ENCODE data around the gene ZNF398. TPM values are rescaled to one million over a fixed set of nuclear protein-coding genes. Genes with fewer than 3 reads are reported as not detected.

The ZNF398 gene
- total RNA-seq, 2 experiments from 2014 or later = 11.8 to 14.2 TPM

DNA sequence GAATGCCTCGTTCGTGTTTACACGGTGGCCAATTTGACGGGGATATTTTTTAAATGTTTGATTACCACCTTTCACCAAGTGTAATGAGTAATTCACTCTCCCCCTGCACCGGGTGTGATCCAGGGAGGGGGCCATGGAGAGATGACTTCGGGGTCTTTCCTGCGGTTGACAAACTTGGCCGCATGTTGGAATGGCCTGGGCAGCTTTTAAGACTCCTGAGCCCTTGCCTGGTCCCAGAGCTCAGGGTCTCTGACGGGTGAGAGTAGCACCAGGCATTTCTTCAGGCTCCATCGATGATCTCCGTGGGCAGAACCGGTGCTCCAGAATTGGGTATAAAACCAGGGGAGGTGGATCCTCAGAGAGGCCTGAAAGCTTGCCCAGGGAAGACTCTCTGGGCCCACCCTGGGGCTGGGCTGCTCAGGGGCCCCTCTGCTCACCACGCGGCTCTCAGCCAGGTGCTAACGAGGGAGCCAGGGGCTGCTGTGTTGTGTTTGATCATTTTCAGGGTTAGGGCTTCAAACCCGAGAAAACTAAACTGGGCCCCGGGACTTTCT lies 49.0 kb downstream of the ZNF398 start:
- no peaks in the 10 kb centered on the region for H3K9me3 ChIP-seq (ENCODE audit: low read length)
- POLR2A ChIA-PET = interaction anchor here (0.6 to 1.1 kb wide), 5 partner anchors 10 to 77 kb away, joined by 3 to 7 read pairs (median 3); partner anchors contain the start of gene ZNF398
- H2AFZ ChIP-seq (ENCODE audit: low read length) = peak overlapping the region; percentile 56; the same call in 1 of the 2 replicates

DNA sequence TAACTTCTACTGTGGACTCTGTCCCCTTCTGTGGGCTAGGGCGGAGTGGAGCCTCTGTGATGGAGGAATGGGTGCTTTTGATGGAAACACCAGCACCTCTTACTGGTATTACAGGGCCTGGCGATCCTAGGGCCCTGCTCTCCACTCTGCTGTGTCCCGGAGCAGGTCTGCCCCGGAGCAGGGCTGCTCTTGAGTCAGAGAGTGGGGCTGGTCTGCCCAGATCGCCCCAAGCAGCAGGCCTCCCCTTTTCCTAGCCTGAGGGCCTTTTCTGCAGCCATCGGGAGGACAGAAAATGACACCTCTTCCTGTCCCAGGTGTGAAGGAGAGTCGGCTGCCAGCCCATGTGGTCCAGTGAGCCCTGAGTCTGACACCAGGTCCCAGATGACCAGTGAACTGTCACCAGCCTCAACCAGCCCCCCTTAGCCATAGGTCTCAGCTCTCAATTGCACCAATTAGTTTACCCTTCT lies 49.5 kb downstream of the ZNF398 start:
- DNase-seq (ENCODE audit: low spot score) = peak; percentile 36
- BruUV-seq (replicated peaks) = no TSS peak
- Histone ChIP-seq H3K9me3 (ENCODE audit: low read length) (no peaks in the 10 kb centered on the region), H2AFZ (ENCODE audit: low read length) (no peak overlapping the region; the same call in 1 of the 2 replicates), H4K20me1 (ENCODE audit: insufficient read depth, low read length) (no peaks in the 10 kb centered on the region), H3K9me2 (ENCODE audit: insufficient read depth, low read length) (no peaks in the 10 kb centered on the region), H3K79me2 (ENCODE audit: insufficient read depth, low read depth, low read length) (peaks cover 13% of the 10 kb centered on the region; the same call in 1 of the 2 replicates), H3K4me2 (ENCODE audit: low read length) (peak overlapping the region; percentile 85), H3K4me3 (ENCODE audit: low read depth, low read length, poor library complexity, severe bottlenecking) (peak overlapping the region; percentile 92), H3K27ac (ENCODE audit: low read depth, low read length, poor library complexity, severe bottlenecking) (peak overlapping the region; percentile 20), H3K36me3 (ENCODE audit: insufficient read depth, low read length) (peaks cover 38% of the 10 kb centered on the region), H3K4me1 (ENCODE audit: insufficient read depth, low read length, poor library complexity, severe bottlenecking) (peaks cover 18% of the 10 kb centered on the region)
- intact Hi-C loops (cut with micrococcal nuclease; ENCODE audit: unreplicated experiment) = loop anchor here (1.0 kb wide), 1 partner anchor 49 kb away; the partner anchor contains the start of gene ZNF398
- POLR2A ChIA-PET = interaction anchor here (0.6 kb wide), 1 partner anchor 78 kb away, joined by 7 read pairs; no protein-coding TSS in a partner anchor
- TF ChIP-seq CTCF (conservative IDR thresholded peaks at IDR 0.05; ENCODE audit: low read length) (no peak), EZH2phosphoT487 (IDR thresholded peaks at IDR 0.05; ENCODE audit: borderline replicate concordance, low read depth, low read length) (no peak)
- CTCF ChIA-PET (ENCODE audit: unreplicated experiment) = no interaction called here

More for the DNA sequence above, 49.0 kb downstream of the ZNF398 start:
- peaks cover 13% of the 10 kb centered on the region; the same call in 1 of the 2 replicates for H3K79me2 ChIP-seq (ENCODE audit: insufficient read depth, low read depth, low read length)
- H3K27ac ChIP-seq (ENCODE audit: low read depth, low read length, poor library complexity, severe bottlenecking) = peak overlapping the region; percentile 20
- CTCF ChIA-PET (ENCODE audit: unreplicated experiment) = no interaction called here
- peak; percentile 16 for DNase-seq (ENCODE audit: low spot score)
- peaks cover 18% of the 10 kb centered on the region for H3K4me1 ChIP-seq (ENCODE audit: insufficient read depth, low read length, poor library complexity, severe bottlenecking)
- peak overlapping the region; percentile 85 for H3K4me2 ChIP-seq (ENCODE audit: low read length)
- BruUV-seq (replicated peaks) = no TSS peak
- H3K36me3 ChIP-seq (ENCODE audit: insufficient read depth, low read length) = peaks cover 33% of the 10 kb centered on the region
- no peaks in the 10 kb centered on the region for H4K20me1 ChIP-seq (ENCODE audit: insufficient read depth, low read length)
- H3K4me3 ChIP-seq (ENCODE audit: low read depth, low read length, poor library complexity, severe bottlenecking) = peak overlapping the region; percentile 92
- intact Hi-C loops (cut with micrococcal nuclease; ENCODE audit: unreplicated experiment) = loop anchor here (1.0 kb wide), 1 partner anchor 49 kb away; the partner anchor contains the start of gene ZNF398
- no peaks in the 10 kb centered on the region for H3K9me2 ChIP-seq (ENCODE audit: insufficient read depth, low read length)
- TF ChIP-seq EZH2phosphoT487 (IDR thresholded peaks at IDR 0.05; ENCODE audit: borderline replicate concordance, low read depth, low read length) = no peak
- TF ChIP-seq CTCF (conservative IDR thresholded peaks at IDR 0.05; ENCODE audit: low read length) = no peak

- no peak overlapping the region for H3K27ac ChIP-seq (ENCODE audit: low read depth, low read length, poor library complexity, severe bottlenecking)
- no peaks in the 10 kb centered on the region for H3K9me3 ChIP-seq (ENCODE audit: low read length)
- no peak overlapping the region for H3K4me2 ChIP-seq (ENCODE audit: low read length)
- ChIA-PET CTCF (ENCODE audit: unreplicated experiment) (no interaction called here), POLR2A (interaction anchor here (0.6 kb wide), 1 partner anchor 62 kb away, joined by 3 read pairs; no protein-coding TSS in a partner anchor)
- BruUV-seq (replicated peaks) = no TSS peak
- H3K9me2 ChIP-seq (ENCODE audit: insufficient read depth, low read length) = no peaks in the 10 kb centered on the region
- no peak for TF ChIP-seq CTCF (conservative IDR thresholded peaks at IDR 0.05; ENCODE audit: low read length)
- no peak for TF ChIP-seq EZH2phosphoT487 (IDR thresholded peaks at IDR 0.05; ENCODE audit: borderline replicate concordance, low read depth, low read length)
- peaks cover 18% of the 10 kb centered on the region for H3K4me1 ChIP-seq (ENCODE audit: insufficient read depth, low read length, poor library complexity, severe bottlenecking)
- no peak overlapping the region for H3K4me3 ChIP-seq (ENCODE audit: low read depth, low read length, poor library complexity, severe bottlenecking)
- no peaks in the 10 kb centered on the region for H4K20me1 ChIP-seq (ENCODE audit: insufficient read depth, low read length)
- intact Hi-C loops (cut with micrococcal nuclease; ENCODE audit: unreplicated experiment) = no loop called here
- DNase-seq (ENCODE audit: low spot score) = no peak
- peaks cover 42% of the 10 kb centered on the region for H3K36me3 ChIP-seq (ENCODE audit: insufficient read depth, low read length)
- no peak overlapping the region for H2AFZ ChIP-seq (ENCODE audit: low read length)
- H3K79me2 ChIP-seq (ENCODE audit: insufficient read depth, low read depth, low read length) = peaks cover 13% of the 10 kb centered on the region; the same call in 1 of the 2 replicates
Observed at GRCh38 chr7:149197675-149198074, 50.4 kb downstream of the ZNF398 start.

Measured in OCI-LY7 (cell line).